GM23338 (cell line): ENCODE data around the gene SLC16A6.

ENCODE experiments used
- CREB1 ChIP-seq: fragments of 250-450 bp; sonication (Bioruptor Pico); IDR thresholded peaks from 2 replicates; pipeline ENCODE4 v1.5.0; 2020; ENCODE audit warnings: low read depth, mild to moderate bottlenecking, moderate library complexity
- ETS1 ChIP-seq: IDR thresholded peaks from 2 replicates; pipeline ENCODE4 v1.6.1; 2016; ENCODE audit warnings: antibody characterized with exemption
- EZH2 ChIP-seq: fragments of 200-600 bp; sonication (generic); IDR thresholded peaks from one replicate; pipeline ENCODE4 v1.8.0; 2017; ENCODE audit warnings: antibody characterized with exemption, mild to moderate bottlenecking, low read depth; ENCODE audit not compliant: unreplicated experiment
- JUNB ChIP-seq: IDR thresholded peaks from one replicate; pipeline ENCODE4 v1.6.1; 2016; ENCODE audit warnings: antibody characterized with exemption; ENCODE audit not compliant: unreplicated experiment
- POLR2AphosphoS5 ChIP-seq: IDR thresholded peaks from 2 replicates; pipeline ENCODE4 v1.6.1; 2016; ENCODE audit warnings: antibody characterized with exemption, low read depth
- STAT1 ChIP-seq: IDR thresholded peaks from one replicate; pipeline ENCODE4 v1.6.1; 2016; ENCODE audit warnings: antibody characterized with exemption; ENCODE audit not compliant: unreplicated experiment
- ZNF114 ChIP-seq: fragments of 250-450 bp; sonication (Bioruptor Pico); IDR thresholded peaks from 2 replicates; pipeline ENCODE4 v1.5.0; 2020; ENCODE audit warnings: mild to moderate bottlenecking, moderate library complexity
- TF ChIP-seq, protein P1 (sequence below), 2 experiments: fragments of 200-600 bp in 1 of 2; sonication (generic) in 1 of 2; conservative IDR thresholded peaks; 2 replicates each; pipeline versions ENCODE4 v1.5.1 to v1.6.1; 2016 to 2017; ENCODE audit warnings: antibody characterized with exemption in 2 of 2, low read depth in 2 of 2, mild to moderate bottlenecking in 2 of 2, moderate library complexity in 1 of 2
- TF ChIP-seq, protein P2 (sequence below): IDR thresholded peaks from one replicate; pipeline ENCODE4 v1.6.1; 2018; ENCODE audit warnings: antibody characterized with exemption; ENCODE audit not compliant: unreplicated experiment

DNA sequence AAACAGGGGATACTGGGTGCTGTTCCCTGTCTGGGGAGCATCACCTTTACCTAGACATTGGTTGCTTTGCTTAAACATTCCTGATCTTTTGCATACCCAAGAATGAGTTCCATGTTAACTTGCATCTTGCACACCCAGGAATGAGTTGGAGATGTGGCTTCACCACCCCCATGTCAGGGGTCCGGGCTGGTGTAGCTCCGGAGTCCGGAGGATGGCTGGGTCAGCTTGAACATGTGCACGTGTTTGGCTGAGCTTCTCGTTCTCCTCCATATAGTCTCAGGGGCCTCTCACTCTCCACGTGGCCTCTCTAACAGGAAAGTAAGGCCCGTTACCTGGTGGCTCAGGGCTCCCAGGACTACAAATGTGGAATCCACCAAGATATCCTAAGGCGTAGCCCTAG is 61.3 kb downstream of the SLC16A6 start:
- TF ChIP-seq, protein P1, sequence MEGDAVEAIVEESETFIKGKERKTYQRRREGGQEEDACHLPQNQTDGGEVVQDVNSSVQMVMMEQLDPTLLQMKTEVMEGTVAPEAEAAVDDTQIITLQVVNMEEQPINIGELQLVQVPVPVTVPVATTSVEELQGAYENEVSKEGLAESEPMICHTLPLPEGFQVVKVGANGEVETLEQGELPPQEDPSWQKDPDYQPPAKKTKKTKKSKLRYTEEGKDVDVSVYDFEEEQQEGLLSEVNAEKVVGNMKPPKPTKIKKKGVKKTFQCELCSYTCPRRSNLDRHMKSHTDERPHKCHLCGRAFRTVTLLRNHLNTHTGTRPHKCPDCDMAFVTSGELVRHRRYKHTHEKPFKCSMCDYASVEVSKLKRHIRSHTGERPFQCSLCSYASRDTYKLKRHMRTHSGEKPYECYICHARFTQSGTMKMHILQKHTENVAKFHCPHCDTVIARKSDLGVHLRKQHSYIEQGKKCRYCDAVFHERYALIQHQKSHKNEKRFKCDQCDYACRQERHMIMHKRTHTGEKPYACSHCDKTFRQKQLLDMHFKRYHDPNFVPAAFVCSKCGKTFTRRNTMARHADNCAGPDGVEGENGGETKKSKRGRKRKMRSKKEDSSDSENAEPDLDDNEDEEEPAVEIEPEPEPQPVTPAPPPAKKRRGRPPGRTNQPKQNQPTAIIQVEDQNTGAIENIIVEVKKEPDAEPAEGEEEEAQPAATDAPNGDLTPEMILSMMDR (conservative IDR thresholded peaks at IDR 0.05; ENCODE audit: low read depth in 2 of 2), result no peak
- TF ChIP-seq EZH2, result no peak
- no peak for TF ChIP-seq JUNB
- no peak for TF ChIP-seq CREB1
- no peak for TF ChIP-seq POLR2AphosphoS5
- TF ChIP-seq, protein P2, sequence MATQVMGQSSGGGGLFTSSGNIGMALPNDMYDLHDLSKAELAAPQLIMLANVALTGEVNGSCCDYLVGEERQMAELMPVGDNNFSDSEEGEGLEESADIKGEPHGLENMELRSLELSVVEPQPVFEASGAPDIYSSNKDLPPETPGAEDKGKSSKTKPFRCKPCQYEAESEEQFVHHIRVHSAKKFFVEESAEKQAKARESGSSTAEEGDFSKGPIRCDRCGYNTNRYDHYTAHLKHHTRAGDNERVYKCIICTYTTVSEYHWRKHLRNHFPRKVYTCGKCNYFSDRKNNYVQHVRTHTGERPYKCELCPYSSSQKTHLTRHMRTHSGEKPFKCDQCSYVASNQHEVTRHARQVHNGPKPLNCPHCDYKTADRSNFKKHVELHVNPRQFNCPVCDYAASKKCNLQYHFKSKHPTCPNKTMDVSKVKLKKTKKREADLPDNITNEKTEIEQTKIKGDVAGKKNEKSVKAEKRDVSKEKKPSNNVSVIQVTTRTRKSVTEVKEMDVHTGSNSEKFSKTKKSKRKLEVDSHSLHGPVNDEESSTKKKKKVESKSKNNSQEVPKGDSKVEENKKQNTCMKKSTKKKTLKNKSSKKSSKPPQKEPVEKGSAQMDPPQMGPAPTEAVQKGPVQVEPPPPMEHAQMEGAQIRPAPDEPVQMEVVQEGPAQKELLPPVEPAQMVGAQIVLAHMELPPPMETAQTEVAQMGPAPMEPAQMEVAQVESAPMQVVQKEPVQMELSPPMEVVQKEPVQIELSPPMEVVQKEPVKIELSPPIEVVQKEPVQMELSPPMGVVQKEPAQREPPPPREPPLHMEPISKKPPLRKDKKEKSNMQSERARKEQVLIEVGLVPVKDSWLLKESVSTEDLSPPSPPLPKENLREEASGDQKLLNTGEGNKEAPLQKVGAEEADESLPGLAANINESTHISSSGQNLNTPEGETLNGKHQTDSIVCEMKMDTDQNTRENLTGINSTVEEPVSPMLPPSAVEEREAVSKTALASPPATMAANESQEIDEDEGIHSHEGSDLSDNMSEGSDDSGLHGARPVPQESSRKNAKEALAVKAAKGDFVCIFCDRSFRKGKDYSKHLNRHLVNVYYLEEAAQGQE, result no peak
- TF ChIP-seq ZNF114 (CRISPR knock-in tag), result no peak
- no peak for TF ChIP-seq STAT1
- TF ChIP-seq ETS1, result no peak
